HepG2 (cell line): ENCODE measurements around the gene ALX3. TPM values are rescaled to one million over a fixed set of nuclear protein-coding genes. Genes with fewer than 3 reads are reported as not detected.

Experiments used
- EEA1 ChIP-seq: sonication (generic); formaldehyde crosslinking; IDR thresholded peaks from 2 replicates; pipeline ENCODE4 v1.5.1; 2020; ENCODE audit warnings: mild to moderate bottlenecking, missing genetic modification reagents, borderline replicate concordance
- MBD4 ChIP-seq: IDR thresholded peaks from 2 replicates; pipeline ENCODE4 v1.6.1; 2012; ENCODE audit warnings: low read length, inconsistent platforms, borderline replicate concordance
- TBP ChIP-seq: sonication (generic); formaldehyde crosslinking; IDR thresholded peaks from 2 replicates; pipeline ENCODE4 v1.5.0; 2020; ENCODE audit warnings: missing genetic modification reagents
- THAP9 ChIP-seq: sonication (generic); formaldehyde crosslinking; IDR thresholded peaks from 2 replicates; pipeline ENCODE4; 2020; ENCODE audit warnings: missing genetic modification reagents, mild to moderate bottlenecking, borderline replicate concordance
- XRCC5 ChIP-seq: fragments of 200-400 bp; formaldehyde crosslinking; optimal IDR thresholded peaks from 2 replicates; pipeline ENCODE3; 2017; ENCODE audit warnings: mild to moderate bottlenecking, low read length
- ZBED4 ChIP-seq: sonication (generic); formaldehyde crosslinking; IDR thresholded peaks from 2 replicates; pipeline ENCODE4 v1.4.0; 2020; ENCODE audit warnings: missing genetic modification reagents, borderline replicate concordance
- ZMYM3 ChIP-seq: sonication (generic); formaldehyde crosslinking; IDR thresholded peaks from 2 replicates; pipeline ENCODE4 v1.5.1; 2020; ENCODE audit warnings: mild to moderate bottlenecking, missing genetic modification reagents
- ZNF543 ChIP-seq: sonication (generic); formaldehyde crosslinking; IDR thresholded peaks from 2 replicates; pipeline ENCODE4 v1.4.0; 2020; ENCODE audit warnings: mild to moderate bottlenecking, missing genetic modification reagents
- ZNF598 ChIP-seq: sonication (generic); formaldehyde crosslinking; IDR thresholded peaks from 2 replicates; pipeline ENCODE4 v1.5.1; 2020; ENCODE audit warnings: mild to moderate bottlenecking, missing genetic modification reagents, borderline replicate concordance
- ZNF75D ChIP-seq: sonication (generic); formaldehyde crosslinking; IDR thresholded peaks from 2 replicates; pipeline ENCODE4 v1.8.1; 2023; ENCODE audit warnings: missing genetic modification reagents, mild to moderate bottlenecking, borderline replicate concordance
- ZSCAN30 ChIP-seq: sonication (generic); formaldehyde crosslinking; IDR thresholded peaks from 2 replicates; pipeline ENCODE4 v1.5.0; 2020; ENCODE audit warnings: mild to moderate bottlenecking, missing genetic modification reagents
- polyA plus RNA-seq, 8 experiments: library from polyadenylated mRNA; depleted of rRNA in 3 of 8; stranded (reverse) in 7 of 8; unstranded in 1 of 8; fragments of >200 nt; fragmentation: Illumina TruSeq in 4 of 8; extraction: Trizol in 4 of 8; gene quantifications; 2 replicates each; pipeline versions ENCODE4 v1.2.1 to v1.2.3, GENCODE V29; 2011 to 2016; ENCODE audit warnings: low read depth in 4 of 8, missing spikeins in 1 of 8, mixed read lengths in 1 of 8; ENCODE audit not compliant: insufficient read depth in 1 of 8
- total RNA-seq, 5 experiments: library from RNA; depleted of rRNA; stranded (reverse); fragments of >200 nt; fragmentation: Illumina TruSeq; extraction: Trizol; gene quantifications; 2 replicates each; pipeline ENCODE4 v1.2.3, GENCODE V29; 2016; ENCODE audit warnings: low read depth in 1 of 5
- TF ChIP-seq, protein P1 (sequence below): sonication (generic); formaldehyde crosslinking; IDR thresholded peaks from 2 replicates; pipeline ENCODE4 v1.4.0; 2020; ENCODE audit warnings: missing genetic modification reagents, borderline replicate concordance
- TF ChIP-seq, protein P2 (sequence below): sonication (generic); formaldehyde crosslinking; IDR thresholded peaks from 2 replicates; pipeline ENCODE4 v1.5.0; 2020; ENCODE audit warnings: mild to moderate bottlenecking, missing genetic modification reagents
- TF ChIP-seq, protein P3 (sequence below): IDR thresholded peaks from 2 replicates; pipeline ENCODE4 v1.6.1; 2012; ENCODE audit warnings: low read length, improper control_type of control experiment

ALX3 gene
- total and polyA plus RNA-seq, 2 of the 13 experiments (the other 11 are each of a cell fraction or from before 2014, with no cell fraction given) = not detected

DNA sequence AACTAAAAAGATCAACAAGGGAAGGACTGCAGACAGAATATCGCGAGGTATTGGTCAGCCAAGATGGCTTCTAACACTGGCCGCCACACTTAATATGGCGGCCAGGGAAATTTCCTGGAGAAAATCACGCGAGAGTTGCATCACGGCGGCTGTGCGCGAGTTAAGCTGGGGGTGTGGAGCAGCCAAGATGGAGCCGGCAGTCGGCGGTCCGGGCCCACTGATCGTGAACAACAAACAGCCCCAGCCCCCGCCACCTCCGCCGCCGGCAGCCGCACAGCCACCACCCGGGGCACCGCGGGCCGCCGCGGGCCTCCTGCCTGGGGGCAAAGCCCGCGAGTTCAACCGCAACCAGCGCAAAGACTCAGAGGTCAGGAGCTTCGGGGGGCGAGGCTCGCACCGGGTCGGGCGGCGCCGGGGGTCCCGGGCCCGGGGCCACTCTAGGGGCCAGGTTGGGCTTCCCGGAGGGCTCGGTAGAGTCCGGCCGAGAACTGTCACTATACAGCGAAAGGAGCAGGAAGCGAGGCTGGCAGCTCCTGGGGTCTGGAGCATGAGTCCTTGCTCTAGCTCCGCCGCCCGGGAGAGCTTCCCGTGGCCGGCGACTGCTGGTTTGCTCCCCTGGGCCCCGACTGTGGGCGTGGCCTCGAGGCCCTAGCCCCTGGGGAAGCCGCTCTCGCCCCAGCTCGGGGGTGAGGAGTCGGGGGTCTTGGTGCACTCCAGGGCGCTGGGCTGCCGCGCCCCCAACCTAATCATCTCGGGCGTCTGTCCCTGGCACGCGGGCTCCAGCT, 35.8 kb downstream of the ALX3 start, which contains the start of gene STRIP1 (continued):
- peak; percentile 75 for TF ChIP-seq THAP9 (CRISPR knock-in tag)
- TF ChIP-seq, protein P1, sequence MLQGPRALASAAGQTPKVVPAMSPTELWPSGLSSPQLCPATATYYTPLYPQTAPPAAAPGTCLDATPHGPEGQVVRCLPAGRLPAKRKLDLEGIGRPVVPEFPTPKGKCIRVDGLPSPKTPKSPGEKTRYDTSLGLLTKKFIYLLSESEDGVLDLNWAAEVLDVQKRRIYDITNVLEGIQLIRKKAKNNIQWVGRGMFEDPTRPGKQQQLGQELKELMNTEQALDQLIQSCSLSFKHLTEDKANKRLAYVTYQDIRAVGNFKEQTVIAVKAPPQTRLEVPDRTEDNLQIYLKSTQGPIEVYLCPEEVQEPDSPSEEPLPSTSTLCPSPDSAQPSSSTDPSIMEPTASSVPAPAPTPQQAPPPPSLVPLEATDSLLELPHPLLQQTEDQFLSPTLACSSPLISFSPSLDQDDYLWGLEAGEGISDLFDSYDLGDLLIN (CRISPR knock-in tag) = no peak
- no peak for TF ChIP-seq XRCC5
- TF ChIP-seq ZSCAN30 (CRISPR knock-in tag) = no peak; the same call in 1 of the 2 replicates
- no peak; the same call in 1 of the 2 replicates for TF ChIP-seq ZNF598 (CRISPR knock-in tag)
- TF ChIP-seq ZNF75D (CRISPR knock-in tag) = no peak
- no peak for TF ChIP-seq ZNF543
- 0 out of 2 replicates have a peak, but pooled peaks have one; percentile 79 for TF ChIP-seq EEA1 (CRISPR knock-in tag)
- TF ChIP-seq, protein P2, sequence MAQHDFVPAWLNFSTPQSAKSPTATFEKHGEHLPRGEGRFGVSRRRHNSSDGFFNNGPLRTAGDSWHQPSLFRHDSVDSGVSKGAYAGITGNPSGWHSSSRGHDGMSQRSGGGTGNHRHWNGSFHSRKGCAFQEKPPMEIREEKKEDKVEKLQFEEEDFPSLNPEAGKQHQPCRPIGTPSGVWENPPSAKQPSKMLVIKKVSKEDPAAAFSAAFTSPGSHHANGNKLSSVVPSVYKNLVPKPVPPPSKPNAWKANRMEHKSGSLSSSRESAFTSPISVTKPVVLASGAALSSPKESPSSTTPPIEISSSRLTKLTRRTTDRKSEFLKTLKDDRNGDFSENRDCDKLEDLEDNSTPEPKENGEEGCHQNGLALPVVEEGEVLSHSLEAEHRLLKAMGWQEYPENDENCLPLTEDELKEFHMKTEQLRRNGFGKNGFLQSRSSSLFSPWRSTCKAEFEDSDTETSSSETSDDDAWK (CRISPR knock-in tag) = no peak
- 0 out of 2 replicates have a peak, but pooled peaks have one; percentile 51 for TF ChIP-seq ZBED4 (CRISPR knock-in tag)
- TF ChIP-seq TBP (CRISPR knock-in tag) = 0 out of 2 replicates have a peak, but pooled peaks have one; percentile 64
- TF ChIP-seq, protein P3, sequence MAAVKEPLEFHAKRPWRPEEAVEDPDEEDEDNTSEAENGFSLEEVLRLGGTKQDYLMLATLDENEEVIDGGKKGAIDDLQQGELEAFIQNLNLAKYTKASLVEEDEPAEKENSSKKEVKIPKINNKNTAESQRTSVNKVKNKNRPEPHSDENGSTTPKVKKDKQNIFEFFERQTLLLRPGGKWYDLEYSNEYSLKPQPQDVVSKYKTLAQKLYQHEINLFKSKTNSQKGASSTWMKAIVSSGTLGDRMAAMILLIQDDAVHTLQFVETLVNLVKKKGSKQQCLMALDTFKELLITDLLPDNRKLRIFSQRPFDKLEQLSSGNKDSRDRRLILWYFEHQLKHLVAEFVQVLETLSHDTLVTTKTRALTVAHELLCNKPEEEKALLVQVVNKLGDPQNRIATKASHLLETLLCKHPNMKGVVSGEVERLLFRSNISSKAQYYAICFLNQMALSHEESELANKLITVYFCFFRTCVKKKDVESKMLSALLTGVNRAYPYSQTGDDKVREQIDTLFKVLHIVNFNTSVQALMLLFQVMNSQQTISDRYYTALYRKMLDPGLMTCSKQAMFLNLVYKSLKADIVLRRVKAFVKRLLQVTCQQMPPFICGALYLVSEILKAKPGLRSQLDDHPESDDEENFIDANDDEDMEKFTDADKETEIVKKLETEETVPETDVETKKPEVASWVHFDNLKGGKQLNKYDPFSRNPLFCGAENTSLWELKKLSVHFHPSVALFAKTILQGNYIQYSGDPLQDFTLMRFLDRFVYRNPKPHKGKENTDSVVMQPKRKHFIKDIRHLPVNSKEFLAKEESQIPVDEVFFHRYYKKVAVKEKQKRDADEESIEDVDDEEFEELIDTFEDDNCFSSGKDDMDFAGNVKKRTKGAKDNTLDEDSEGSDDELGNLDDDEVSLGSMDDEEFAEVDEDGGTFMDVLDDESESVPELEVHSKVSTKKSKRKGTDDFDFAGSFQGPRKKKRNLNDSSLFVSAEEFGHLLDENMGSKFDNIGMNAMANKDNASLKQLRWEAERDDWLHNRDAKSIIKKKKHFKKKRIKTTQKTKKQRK = no peak
- no peak for TF ChIP-seq MBD4
- no peak for TF ChIP-seq ZMYM3 (CRISPR knock-in tag)
